RWPE1 (cell line): ENCODE results near the gene CCL20.

Source experiments
- CTCF ChIA-PET: fragments of 350-600 bp; sonication (Branson Sonifier 250); formaldehyde crosslinking; extraction: SDS; loops from one replicate; lab custom pipeline; 2021; lab: Yijun Ruan, JAX
- POLR2A ChIA-PET: fragments of 400-600 bp; formaldehyde crosslinking; extraction: SDS; loops from one replicate; lab custom pipeline; 2020; ENCODE audit warnings: antibody characterized with exemption; ENCODE audit not compliant: low non-redundant PET; lab: Yijun Ruan, JAX
- DNase-seq: peaks from one replicate; pipeline ENCODE4 v3.0.0; 2012; ENCODE audit warnings: low spot score
- H3K27ac ChIP-seq: fragments of 450-650 bp; 2 replicates; pipeline ENCODE4 v1.5.1; 2017
- TF ChIP-seq, protein P1 (sequence below): fragments of 450-650 bp; conservative IDR thresholded peaks from 2 replicates; pipeline ENCODE4 v1.5.1; 2017; ENCODE audit warnings: low read depth, mild to moderate bottlenecking

The CCL20 gene

DNA sequence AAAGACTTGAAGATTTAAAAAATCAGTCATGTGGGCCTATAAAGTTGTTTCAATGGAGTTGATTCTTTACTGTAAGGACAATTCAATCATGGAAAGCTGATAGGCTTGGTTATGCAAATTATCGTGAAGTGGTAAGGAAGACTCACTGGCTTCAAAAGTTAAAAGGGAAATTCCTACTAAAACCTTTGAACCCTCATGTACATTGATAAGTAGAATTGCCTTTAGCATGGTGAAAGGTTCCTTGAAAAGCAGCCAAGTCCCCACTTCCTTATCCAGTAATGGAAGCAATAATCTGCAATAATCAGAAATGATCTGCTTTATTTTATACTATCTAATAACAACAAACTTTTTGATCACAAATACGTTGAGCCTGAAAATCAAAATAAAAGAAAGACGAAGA lies 14.4 kb upstream of the CCL20 start:
- ChIA-PET POLR2A (no interaction called here), CTCF (no interaction called here)
- H3K27ac ChIP-seq: no peak overlapping the region
- TF ChIP-seq, protein P1, sequence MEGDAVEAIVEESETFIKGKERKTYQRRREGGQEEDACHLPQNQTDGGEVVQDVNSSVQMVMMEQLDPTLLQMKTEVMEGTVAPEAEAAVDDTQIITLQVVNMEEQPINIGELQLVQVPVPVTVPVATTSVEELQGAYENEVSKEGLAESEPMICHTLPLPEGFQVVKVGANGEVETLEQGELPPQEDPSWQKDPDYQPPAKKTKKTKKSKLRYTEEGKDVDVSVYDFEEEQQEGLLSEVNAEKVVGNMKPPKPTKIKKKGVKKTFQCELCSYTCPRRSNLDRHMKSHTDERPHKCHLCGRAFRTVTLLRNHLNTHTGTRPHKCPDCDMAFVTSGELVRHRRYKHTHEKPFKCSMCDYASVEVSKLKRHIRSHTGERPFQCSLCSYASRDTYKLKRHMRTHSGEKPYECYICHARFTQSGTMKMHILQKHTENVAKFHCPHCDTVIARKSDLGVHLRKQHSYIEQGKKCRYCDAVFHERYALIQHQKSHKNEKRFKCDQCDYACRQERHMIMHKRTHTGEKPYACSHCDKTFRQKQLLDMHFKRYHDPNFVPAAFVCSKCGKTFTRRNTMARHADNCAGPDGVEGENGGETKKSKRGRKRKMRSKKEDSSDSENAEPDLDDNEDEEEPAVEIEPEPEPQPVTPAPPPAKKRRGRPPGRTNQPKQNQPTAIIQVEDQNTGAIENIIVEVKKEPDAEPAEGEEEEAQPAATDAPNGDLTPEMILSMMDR: no peak
- no peak for DNase-seq

DNA sequence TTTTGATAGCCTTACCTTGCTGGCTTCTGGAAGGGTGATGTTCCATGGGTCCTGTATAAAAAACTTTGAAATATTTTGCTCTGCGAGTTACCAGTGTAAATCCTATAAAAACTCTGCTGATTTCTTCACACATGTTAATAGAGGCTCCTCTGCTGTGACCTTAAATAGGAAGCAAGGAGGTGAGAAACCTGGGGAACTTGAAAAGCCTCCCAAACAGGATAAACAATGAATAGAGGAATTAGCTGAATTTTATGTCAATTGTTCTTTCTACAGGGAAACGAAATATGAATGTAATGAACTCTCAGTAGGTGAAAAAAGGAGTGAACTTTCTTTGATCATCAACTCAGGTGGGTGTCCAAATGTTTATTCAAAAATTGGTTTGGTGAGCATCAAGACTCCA lies 10.8 kb upstream of the CCL20 start:
- CTCF ChIA-PET: no interaction called here
- no peak overlapping the region for H3K27ac ChIP-seq
- DNase-seq: no peak
- POLR2A ChIA-PET: no interaction called here
- TF ChIP-seq, protein P1: no peak

DNA sequence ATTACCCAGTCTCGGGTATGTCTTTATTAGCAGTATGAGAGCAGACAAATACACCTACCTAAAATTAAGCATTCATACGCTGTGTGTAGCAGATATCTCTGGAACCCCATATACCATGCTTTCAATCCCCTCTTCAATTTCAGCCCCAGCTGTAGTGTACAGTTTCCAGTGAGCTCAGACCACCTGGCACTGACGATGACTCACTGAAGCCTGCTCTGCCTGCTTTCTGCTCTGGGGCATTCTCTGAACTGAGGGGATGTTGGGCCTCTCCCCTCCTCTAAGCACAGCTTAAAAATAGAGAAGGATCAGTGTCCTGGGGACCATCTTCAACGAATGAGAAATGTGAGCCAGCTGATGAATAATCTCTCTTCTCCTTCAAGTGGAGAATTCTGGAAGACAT lies 8.7 kb upstream of the CCL20 start:
- CTCF ChIA-PET: no interaction called here
- no peak for DNase-seq
- no peak overlapping the region for H3K27ac ChIP-seq
- POLR2A ChIA-PET: no interaction called here
- TF ChIP-seq, protein P1: no peak

DNA sequence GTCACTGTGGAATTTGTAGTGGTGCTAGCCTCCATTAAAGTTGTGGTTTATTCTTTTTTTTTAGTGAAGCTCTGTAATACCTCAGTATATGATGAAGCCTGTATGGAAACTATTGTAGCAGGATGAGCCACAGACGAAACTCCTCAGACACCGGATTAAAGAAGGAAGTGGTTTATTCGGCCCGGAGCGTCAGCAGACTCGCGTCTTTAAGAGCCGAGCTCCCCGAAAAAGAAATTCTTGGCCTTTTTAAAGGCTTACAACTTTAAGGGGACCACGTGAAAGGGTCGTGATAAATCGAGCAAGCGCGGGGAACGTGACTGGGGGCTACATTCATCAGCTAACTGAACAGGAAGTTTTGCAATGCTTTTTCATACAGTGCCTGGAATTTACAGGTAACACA lies 8.1 kb upstream of the CCL20 start:
- DNase-seq: no peak
- H3K27ac ChIP-seq: no peak overlapping the region
- ChIA-PET POLR2A (no interaction called here), CTCF (interaction anchor here (0.7 kb wide), 1 partner anchor 152 kb away, joined by 5 read pairs; no protein-coding TSS in a partner anchor)
- TF ChIP-seq, protein P1: no peak

DNA sequence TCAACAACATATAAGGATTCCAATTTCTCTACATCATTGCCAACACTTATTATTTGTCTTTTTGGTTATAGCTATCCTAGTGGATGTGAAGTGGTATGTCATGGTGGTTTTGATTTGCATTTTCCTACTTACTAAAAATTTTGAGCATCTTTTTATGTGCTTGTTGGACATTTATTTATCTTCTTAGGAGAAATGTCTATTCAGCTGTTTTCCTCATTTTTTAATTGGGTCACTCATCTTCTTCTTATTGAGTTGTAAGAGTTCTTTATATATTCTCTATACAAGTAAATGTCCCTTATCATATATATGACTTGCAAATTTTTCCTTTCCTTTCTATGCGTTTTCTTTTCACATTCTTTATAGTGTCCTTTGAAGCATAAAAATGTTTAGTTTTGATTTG lies 4.7 kb upstream of the CCL20 start:
- ChIA-PET POLR2A (no interaction called here), CTCF (interaction anchor here (0.5 to 0.7 kb wide), 2 partner anchors 164 to 1691 kb away, joined by 5 to 7 read pairs; no protein-coding TSS in a partner anchor)
- no peak overlapping the region for H3K27ac ChIP-seq
- TF ChIP-seq, protein P1: no peak
- no peak for DNase-seq

DNA sequence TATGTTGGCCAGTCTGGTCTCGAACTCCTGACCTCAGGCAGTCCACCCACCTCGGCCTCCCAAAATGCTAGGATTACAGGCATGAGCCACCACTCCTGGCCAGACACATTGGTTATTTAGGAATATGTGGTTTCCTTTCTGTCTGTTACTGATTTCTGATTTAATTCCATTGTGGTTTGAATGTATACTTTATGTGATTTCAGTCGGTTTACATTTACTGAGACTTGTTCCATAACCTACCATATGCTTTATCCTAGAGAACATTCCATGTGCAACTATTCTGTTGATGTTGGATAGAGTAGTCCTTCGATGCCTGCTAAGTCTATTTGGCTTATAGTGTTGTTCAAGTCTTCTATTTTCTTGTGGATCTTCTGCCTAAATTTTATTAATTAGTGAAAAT lies 1.6 kb upstream of the CCL20 start:
- POLR2A ChIA-PET: no interaction called here
- CTCF ChIA-PET: no interaction called here
- TF ChIP-seq, protein P1: no peak
- no peak for DNase-seq
- H3K27ac ChIP-seq: no peak overlapping the region

DNA sequence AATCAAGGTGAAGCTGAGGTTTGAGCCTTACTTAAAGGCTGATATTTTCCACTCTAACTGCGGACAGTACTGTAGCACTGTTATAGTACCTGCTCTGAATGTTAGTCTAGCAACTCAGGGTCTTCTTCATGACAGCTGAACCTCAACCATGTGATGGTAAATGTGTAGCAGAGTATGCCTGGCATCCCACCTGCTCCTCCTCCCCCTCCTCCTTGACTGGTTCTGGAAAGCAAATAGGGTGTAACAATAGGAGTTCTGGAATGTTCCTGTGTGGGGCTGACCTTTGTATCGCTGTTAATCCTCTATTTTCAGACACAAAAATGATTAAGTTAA lies 447 bp upstream of the CCL20 start:
- TF ChIP-seq, protein P1: no peak
- DNase-seq: no peak
- no peak overlapping the region for H3K27ac ChIP-seq
- CTCF ChIA-PET: interaction anchor here (0.5 to 0.6 kb wide), 2 partner anchors 489 to 1011 kb away, joined by 3 read pairs; no protein-coding TSS in a partner anchor
- POLR2A ChIA-PET: no interaction called here
